Inferior parietal cortex (tissue), 1 donor: Measurements from ENCODE around the gene SSBP3.

Experiments used
- DNase-seq: peaks from one replicate; pipeline ENCODE4 v3.0.0-alpha.2; 2016; ENCODE audit errors: extremely low spot score

Gene SSBP3

DNA sequence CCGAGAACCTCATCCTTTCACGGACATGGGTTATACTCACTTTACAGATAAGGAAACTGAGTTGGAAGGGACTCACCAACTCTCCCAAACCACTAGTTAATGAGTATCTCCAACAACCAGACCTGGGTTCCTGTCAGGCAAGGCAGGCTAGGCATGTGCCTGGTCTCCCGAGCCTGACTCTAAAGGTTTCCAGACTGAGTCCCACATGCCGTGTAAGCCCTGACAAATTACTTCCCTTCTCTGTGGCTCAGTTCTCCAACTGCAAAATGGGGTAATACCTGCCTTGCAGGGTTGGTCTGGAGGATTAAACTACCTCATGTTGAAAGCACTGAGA, 34.3 kb downstream of the SSBP3 start:
- no peak for DNase-seq

DNA sequence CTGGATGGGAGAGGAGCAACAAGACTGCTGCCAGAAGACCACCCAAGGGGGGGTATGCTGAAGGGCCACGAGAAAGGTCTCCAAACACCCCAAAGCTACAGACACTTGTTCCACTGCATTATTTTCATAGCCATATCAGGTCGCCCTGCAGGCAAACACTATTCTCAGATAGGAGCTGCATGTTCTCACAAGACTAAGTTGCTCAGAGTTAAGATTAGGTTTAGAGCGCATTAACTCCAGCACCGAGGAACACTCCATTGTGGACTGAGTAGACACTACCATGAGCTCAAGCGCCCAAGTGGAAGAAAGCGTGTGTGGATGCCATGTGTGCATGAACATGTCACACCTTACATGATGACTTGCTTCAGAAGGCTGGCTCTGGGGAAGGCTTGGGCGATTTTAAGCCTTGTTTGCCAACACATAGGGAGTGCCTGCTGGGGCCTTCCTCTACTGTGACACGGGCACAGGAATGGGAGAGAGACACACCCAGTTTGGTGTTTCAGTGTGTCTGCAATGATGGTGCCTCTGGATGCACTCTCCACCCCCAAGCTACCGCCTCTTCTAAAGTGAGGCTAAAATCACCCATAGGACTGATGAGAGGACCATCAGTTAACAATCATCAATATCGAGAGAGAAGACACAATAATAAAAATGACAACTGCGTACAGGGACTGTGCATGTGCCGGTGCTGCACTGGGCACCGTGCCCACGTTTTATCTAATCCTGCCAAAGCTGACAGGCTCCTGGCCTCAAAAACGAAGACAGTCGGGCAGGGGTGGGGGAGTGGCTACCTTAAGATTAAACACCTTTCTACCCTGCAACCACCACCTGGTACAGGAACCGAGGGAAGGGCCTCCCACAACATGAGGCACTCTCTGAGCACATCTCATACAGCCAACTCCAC, 34.9 kb downstream of the SSBP3 start:
- DNase-seq: no peak

DNA sequence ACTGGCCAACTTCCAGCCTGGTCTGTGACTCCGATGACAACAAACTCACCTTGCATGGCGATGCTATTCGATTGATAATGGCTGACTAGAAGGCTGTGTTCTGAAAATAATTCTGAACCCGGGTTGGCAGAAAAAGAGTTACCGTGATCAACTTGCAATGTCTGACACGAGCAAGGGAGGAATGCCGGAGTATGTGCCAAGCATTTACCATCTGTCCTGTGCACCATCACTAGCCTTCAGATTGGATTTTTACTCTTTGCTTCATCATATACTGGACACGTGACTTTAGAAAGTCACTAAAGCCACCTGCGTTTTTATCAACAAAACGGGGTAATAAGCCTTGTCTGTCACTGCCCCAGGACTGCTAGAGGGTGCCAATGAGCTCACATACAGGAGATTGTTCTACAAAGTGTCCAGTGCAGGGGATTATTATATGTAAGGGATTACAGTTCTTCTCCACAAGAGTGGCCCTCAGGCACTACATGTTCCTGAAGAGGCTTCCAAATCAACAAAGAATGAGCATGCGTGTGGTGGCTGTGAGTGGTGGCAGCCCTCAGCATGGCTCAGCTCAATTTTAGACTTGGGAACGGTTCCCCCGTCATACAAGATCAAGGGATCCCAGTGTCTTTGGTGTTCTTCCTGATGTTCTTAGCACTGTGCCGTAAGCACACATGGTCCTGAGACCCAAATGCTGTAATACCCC, 35.8 kb downstream of the SSBP3 start:
- no peak for DNase-seq

DNA sequence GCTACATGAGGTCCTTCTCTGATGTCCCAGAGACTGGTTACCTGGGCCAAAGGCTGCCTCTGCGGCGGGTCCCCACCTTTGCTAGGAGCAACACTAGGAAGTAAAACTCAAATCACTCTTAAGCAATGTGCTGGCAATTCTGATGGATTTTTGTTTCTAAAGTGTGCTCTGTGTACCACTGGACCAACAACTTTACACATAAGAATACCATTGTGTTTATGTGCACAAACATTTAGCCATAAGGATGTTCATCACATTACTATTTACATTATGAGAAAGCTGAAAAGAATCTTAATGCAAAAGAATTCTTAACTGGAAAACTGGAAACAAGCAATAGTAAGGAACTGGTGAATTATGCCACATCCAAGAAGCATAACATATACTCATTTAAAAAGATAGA, 38.6 kb downstream of the SSBP3 start:
- DNase-seq: no peak

DNA sequence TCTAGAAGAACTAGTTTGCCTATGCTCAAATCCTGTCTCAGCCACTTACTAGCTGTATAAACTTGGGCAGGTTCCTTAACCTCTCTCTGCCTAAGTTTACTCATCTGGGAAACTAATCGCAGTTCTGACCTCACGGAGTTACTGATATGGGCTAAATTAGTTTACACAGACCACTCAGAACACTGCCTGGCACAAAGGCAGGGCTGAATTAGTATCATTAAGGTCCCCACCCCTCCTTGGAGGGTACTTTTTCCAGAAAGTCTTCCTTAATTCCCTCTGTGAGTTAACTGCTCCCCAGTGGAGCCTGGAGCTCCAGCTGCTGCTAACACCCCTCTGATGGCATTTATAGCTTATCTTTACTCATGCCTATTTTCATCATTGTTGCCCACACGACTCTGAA, 40.3 kb downstream of the SSBP3 start:
- no peak for DNase-seq

DNA sequence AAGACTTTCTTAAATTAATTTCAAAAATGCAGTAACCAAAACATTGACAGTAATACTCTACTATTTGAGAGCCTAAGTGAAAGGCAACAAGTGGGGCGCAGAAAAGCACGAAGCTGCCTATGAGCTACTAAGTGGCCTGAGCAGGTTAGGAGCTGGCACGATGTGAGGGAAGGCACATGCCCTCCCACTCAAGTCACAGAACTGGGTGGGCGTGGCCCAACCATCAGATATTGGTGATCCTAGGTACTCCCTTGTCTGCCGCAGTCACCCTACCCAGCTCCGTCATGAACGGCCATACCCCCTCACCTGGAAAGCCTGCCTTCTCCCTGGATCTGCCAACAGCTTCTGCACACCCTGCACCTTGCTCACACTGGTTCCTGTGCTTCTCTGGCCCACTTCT, 40.8 kb downstream of the SSBP3 start:
- no peak for DNase-seq

DNA sequence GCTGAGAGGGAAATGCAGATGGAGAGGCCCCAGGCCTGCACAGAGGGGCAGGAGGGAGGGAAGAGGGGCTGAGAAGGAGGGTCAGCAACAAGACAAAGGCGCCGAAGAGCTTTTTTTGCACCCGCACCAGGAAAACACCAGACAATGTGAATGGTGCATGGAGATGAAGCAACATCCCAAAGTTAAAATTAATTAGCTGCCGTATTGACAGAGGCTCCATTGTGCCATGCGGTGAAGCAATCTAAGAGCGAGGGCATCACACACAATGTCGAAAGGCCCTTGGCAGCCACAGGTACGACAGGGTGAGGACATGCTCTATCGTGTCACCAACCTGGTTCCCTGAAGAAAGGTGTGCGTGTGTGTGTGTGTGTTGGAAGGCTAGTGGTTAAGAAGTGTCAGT, 41.2 kb downstream of the SSBP3 start:
- DNase-seq: no peak

DNA sequence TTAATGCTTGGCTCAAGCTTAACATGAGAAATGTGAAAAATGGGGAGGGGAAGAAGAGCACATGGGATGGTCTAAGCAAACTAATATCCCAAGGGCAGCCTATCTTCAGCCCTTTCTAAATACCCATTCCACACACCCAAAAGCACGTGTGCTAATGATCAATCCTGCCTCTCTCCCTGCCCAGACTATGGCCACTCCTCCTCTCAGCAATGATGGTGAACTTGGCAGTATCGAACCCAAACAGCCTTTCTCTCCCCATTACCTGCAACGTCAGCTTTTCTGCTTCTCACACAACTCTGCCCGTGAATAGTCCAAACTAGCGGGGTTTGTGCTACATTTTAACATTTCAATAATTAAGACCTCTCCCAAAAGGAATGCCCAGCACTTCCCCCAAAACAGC, 41.6 kb downstream of the SSBP3 start:
- DNase-seq: no peak

DNA sequence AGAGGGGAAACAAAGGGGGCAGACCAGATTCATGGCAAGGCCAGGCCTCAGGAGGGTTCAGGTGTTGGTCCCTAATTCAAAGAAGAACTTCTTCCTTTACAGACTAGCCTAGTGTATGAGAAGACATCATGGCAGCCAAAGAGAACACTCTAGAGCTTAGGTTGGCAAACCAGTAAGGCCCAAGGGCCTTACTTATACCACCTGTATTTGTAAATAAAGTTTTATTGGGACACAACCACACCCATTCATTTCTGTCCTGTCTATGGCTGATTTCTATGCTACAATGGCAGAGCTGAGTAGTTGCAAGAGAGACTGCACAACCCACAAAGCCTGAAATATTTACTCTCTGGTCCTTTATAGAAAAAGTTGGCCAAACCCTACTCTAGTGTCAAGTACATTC, 42.3 kb downstream of the SSBP3 start:
- DNase-seq: no peak

DNA sequence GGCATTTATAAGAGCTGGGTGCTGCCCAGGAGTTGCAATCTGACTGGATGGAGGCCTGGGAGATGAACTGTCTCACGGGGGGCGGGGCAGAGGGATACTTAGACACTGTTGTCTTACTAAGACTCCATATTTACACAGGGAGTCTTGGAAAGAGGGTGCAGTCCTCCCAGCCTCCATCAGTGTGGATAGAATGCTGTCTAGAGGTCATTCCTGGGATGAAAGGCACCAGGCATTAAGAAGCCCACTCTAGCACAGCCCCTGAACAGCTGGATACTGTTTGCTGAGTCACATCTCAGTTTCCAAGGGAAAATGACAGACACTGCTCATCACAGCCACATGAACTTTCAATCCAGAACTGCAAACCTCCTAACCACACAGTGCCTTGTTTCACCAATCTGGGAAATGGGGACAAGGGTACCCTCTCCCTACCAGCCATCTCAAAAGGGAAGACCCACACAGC, 43.3 kb downstream of the SSBP3 start:
- DNase-seq: no peak

DNA sequence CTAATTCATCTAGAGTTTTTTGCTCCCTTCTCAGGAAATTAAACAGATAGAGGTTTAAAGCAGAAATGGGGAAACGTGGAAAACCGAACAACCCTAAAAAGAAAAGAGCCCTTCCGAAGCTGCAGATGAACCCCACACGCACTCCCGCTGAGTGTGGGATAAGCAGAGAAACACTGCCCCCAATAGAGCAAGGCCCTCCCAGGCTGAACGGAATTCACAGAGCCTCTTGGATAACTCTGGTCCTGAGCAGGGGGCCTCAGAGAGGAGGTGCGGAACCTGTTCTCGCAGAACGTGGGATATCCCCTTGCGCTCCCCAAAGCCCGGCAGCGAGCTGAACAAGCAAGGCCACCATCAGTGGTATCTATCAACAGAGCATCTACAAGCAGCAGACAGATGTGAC, 44.9 kb downstream of the SSBP3 start:
- peak; percentile 64 for DNase-seq

DNA sequence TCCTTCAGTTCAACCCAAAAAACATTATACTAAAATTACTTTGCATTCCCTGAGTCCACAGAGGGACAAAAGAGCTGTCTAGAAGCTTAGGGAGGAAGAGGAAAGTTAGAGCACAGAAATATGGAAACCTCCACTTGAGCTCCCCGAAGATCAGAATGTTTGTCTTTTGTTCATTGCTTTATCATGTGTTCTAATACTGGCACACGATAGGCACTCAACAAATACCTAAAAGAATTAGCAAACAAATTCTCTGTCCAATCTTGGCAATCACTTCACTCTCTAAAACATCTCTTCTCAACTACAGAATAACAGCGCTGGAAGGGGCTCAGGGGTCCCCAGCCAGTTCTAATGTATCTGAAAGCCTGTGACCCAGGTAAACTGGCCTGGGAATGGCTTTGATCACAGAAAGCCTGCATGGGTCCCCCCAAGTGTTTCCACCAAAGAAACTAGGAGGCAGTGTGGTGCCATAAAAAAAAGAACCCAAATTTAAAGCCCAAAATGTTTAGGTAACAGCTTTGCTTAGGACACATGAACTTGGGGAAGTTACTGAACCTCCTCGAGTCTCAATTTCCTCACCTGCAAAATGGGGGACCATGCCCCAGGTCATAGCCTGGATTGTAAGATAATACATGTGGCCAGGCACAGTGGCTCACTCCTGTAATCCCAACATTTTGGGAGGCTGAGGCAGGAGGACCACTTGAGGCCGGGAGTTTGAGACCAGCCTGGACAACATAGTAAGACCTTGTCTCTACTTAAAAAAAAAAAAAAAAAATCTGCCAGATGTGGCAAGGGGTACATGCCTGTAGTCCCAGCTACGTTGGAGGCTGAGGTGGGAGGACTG, 45.8 kb downstream of the SSBP3 start:
- no peak for DNase-seq

DNA sequence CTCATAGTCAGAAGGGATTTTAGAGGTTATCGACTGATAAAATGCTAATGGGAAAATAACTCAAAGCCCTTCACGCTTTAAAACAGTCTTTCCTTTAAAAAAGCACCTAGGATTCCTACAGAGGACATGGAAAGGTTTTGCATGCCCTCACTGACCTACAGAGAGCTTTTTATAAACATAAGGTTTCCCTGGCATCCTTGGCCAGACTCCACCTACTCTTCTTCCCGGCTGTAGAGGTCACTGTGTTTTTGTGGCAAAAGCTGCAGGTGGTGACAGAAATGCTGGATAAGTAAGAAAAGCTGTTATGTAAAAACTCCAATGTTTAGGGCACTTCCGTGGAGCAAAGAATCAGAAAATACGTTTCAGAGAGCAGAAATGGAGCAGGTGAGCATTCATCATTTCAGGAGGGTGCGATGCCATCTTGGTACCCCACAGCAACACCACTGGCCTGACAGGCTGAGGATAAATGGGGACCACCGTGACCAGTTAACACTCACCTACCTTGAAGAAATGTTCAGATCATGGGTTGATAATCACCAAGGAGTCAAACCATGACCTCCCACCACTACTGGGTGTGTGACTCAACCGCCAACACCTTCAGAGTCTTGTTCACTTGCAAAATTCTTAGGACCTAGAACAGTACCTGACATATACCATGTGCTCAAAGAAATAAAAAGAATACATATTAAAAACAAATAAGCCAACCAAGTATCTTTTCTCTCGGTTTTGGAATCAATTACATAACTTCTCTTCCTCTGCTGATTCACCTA, 46.6 kb downstream of the SSBP3 start:
- no peak for DNase-seq

DNA sequence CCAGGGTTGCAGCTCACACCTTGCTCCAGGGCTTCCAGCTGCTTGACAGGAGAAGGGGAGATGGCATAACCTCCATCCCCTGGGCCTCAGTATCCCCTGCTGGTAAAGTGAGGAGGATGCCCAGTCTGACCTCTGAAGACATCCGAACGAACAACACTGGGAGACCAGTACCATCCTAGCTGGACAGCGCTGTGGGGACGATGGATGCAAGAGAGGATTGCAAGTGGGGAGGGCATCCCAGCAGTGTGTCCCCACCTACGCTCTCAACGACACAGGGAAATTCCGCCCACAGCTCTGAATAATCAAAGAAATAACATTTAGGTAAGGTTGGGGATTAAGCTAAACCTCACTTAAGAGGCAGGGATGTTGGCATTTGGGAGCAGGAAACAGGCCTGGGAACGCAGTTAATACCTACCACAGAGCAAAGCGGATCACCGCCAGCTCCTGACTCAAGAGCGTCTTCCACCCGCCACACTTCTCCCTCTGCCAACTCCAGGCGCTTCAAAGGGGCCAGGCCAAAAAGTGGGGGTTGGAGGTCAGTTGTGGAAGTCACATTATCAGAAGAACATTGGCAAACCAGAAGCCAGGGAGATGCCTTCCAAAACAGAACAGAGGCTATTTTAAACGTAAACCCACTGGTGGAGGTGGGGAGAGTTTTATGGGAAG, 47.6 kb downstream of the SSBP3 start:
- DNase-seq: no peak

DNA sequence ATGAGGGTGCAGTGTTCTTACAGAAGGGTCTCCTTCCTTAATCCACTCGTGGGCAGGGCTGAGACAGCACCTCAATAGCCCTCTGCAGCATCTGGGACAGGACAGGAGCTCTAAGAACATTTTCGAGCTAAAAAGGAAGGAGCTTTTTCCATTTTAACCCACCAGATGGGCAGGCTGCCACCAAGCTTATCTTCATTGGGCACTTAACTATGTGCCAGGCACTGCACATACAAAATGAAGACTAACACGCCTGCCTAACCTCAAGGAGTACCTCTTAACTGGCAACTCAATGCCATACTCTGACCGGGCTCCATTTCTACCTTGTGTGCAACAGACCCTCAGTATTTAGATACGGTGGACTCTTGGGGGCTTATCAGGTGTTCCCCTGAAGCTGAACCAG, 48.2 kb downstream of the SSBP3 start:
- no peak for DNase-seq

DNA sequence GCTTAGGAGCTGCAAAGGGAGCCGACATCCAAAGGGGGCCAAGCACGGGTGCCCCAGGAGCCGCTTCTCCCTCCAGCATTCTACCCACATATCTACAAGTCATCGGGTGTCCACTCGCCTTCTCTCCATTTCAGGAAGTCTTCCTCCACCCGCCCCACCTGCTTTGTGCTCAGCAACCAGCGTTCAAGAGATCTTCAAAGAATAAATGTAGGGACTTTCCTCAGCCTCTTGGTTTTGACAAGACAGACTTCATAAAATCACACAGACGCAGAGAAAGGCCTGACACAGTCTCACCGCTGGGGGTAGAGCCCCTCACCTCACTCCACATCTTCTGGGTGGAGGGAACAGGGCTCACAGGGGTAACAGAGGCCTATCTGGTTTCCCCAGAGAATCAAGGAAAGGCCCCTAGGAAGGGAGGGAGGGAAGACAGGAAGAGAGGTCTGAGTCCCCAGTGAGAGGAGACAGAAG, 49.5 kb downstream of the SSBP3 start:
- DNase-seq: no peak

DNA sequence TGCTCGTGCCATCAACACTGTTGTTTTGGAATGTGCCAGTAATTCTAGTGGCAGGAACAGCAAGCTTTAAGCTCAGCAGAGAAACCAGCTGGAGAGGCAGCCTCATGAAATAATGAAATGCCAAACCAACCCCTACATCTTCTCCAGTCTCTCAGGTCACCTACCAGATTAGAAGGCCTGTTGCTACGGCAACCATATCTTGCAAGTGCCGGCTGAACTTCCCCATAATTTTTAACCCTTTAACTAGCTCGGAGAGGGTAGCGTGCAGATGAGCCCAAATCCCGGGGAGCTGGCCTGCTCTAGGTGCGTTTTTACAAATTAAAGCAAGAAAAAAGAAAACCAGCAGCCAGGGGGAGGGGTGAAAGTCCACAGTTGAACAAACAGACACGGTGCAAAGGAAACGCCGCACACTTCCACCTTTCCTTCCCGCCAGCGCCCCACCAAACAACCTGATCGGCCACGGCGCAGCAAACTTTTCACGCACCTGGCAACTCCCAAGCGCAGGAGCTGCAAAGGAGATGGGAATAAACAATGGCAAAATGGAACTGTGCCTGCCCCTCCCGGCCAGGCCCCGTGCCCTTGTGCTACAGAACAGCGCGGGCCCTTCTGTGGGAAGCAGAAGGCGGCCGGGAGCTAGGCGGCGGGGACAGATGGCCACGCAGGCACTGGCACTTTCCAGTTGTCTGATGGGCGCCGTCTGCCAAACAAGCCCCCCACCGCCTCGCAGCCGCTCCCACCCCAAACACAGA, 50.1 kb downstream of the SSBP3 start:
- no peak for DNase-seq

DNA sequence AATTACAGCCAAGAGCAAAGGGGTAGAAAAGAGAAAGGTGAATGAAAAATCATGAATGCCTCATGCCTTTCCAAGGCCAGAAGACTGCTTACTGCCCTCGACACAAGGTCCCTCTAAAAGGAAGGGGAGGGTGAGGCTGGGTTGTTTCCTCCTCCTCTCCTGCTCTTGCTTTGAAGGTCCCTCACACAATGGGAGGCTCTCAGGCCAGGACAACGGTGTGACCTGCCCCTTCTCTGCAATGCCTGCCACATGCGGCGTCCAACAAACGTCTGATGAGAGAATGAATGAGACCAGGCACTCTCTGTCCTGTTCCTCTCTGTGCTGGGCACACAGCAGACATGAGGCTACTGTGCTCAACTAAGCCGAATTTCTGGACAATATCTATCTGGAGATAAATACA, 51.3 kb downstream of the SSBP3 start:
- no peak for DNase-seq

DNA sequence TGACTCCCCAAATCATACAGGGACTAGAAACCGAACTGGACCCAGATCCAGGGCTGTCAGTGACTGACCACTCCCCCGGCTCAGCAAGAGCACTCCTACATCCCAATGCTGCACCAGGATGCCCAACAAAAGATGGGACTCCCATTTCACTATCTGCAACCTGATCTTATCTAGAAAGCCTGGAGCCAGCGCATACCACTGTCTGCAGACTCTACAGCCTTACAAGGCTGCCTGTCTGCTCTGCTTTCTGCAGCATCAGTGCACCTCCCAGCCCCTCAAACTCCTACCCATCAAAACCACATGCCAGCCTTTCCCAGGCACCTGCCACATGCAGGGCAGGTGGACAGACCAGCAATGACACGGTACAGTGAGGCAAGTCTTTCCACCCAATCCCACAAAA, 52.2 kb downstream of the SSBP3 start:
- no peak for DNase-seq

DNA sequence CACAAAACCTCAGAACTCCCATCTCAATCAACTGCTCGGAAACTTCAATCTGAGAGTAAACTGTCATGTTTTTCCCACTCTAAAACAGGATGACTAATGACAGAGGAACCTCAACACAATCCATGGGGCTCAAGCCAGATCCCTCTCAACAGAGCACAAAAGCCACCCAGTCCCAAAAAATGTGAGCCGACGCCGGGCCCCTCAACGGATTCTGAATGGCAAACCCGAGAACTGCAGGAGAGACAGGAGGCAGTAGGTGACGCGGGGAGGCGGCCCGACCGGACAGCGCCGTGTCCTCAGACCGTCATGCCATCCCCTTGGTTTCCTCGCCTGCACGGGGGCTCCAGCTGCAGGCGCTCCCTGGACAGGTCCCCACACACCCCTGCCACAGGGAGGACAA, 53.4 kb downstream of the SSBP3 start:
- DNase-seq: no peak
